ENCODE measurements around the gene CD200. TPM values are rescaled to one million over a fixed set of nuclear protein-coding genes. Genes with fewer than 3 reads are reported as not detected.
"Not testable (repeated sequence)": the region's sequence is repeated elsewhere in the genome, so short reads cannot be mapped to it uniquely, and the experiment has no call there.

CD200 gene
- total RNA-seq, 6 donors from 2014 or later, result 2.4 to 9.9 (median 4.5) TPM

GRCh38 chr3:112397556-112397955 is 64.6 kb downstream of the CD200 start:
- Histone ChIP-seq H3K4me1 (peaks cover 0 to 6% (median 0%) of the 10 kb centered on the region in 4 donors), H3K4me3 (no peak overlapping the region), H3K36me3 (no peaks in the 10 kb centered on the region), H3K9me3 (no peaks in the 10 kb centered on the region), H3K27ac (no peak overlapping the region), H3K27me3 (no peaks in the 10 kb centered on the region)
- no peak for TF ChIP-seq EP300 (IDR thresholded peaks at IDR 0.05)
- peak in 1 of 2 donors; percentile 18 for TF ChIP-seq POLR2AphosphoS5 (IDR thresholded peaks at IDR 0.05)
- no peak for ATAC-seq (ENCODE audit: low FRiP score in 2 of 2)
- DNase-seq, result no peak

DNA sequence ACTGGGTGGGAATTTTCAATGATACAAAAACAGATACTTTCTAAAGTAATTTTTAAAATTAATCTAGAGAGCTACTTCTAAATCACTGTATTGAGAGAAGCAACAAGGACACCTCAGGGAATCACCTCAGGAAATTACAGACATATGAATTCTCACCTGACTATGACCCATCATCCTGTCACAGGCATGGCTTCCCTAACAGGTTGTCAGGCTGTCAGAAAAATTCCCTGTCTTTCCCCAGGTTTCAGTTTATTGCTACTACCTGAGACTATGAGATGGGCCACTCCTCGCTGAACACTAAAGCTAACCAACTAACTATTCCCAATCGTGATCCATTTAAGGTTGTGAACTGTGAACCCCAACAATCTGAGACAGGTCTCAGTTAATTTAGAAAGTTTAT is 66.1 kb downstream of the CD200 start:
- no peak for ATAC-seq (ENCODE audit: low FRiP score in 2 of 2)
- WGBS, 2 donors, result 89 to 100% methylated on average over 2 of the region's 2 CpGs
- Histone ChIP-seq H3K27me3 (no peaks in the 10 kb centered on the region), H3K4me1 (peaks cover 0 to 6% (median 0%) of the 10 kb centered on the region in 4 donors), H3K4me3 (no peak overlapping the region), H3K27ac (no peak overlapping the region), H3K36me3 (no peaks in the 10 kb centered on the region), H3K9me3 (no peaks in the 10 kb centered on the region)
- TF ChIP-seq EP300 (IDR thresholded peaks at IDR 0.05) (no peak), POLR2A (IDR thresholded peaks at IDR 0.05) (no peak), POLR2AphosphoS5 (IDR thresholded peaks at IDR 0.05) (no peak)
- TF ChIP-seq, protein P1, sequence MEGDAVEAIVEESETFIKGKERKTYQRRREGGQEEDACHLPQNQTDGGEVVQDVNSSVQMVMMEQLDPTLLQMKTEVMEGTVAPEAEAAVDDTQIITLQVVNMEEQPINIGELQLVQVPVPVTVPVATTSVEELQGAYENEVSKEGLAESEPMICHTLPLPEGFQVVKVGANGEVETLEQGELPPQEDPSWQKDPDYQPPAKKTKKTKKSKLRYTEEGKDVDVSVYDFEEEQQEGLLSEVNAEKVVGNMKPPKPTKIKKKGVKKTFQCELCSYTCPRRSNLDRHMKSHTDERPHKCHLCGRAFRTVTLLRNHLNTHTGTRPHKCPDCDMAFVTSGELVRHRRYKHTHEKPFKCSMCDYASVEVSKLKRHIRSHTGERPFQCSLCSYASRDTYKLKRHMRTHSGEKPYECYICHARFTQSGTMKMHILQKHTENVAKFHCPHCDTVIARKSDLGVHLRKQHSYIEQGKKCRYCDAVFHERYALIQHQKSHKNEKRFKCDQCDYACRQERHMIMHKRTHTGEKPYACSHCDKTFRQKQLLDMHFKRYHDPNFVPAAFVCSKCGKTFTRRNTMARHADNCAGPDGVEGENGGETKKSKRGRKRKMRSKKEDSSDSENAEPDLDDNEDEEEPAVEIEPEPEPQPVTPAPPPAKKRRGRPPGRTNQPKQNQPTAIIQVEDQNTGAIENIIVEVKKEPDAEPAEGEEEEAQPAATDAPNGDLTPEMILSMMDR (IDR thresholded peaks at IDR 0.05), result no peak
- no peak for DNase-seq

- H3K27ac ChIP-seq; H3K4me1 ChIP-seq; H3K9me3 ChIP-seq; ATAC-seq (ENCODE audit: low FRiP score in 2 of 2); H3K27me3 ChIP-seq; H3K4me3 ChIP-seq; DNase-seq; H3K36me3 ChIP-seq: not testable (repeated sequence)
- WGBS, 2 donors, result 92 to 95% methylated on average over 6 of the region's 6 CpGs
Measured at GRCh38 chr3:112399554-112399953, 66.6 kb downstream of the CD200 start.

DNA sequence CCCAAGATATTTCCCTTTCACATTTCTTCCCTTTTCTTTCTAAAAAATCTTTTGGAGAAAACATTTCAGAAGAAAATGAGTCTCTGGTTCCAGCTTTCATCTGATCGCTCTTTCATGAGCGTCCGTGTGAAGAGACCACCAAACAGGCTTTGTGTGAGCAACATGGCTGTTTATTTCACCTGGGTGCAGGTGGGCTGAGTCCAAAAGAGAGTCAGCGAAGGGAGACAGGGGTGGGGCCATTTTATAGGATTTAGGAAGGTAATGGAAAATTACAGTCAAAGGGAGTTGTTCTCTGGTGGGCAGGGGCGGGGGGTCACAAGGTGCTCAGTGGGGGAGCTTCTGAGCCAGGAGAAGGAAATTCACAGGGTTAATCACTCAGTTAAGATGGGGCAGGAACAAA is 67.4 kb downstream of the CD200 start:
- not testable (repeated sequence) for DNase-seq; H3K27me3 ChIP-seq; H3K27ac ChIP-seq; H3K36me3 ChIP-seq; H3K9me3 ChIP-seq; H3K4me1 ChIP-seq; ATAC-seq (ENCODE audit: low FRiP score in 2 of 2); H3K4me3 ChIP-seq
- 92 to 96% methylated on average over 5 of the region's 5 CpGs for WGBS, 2 donors

DNA sequence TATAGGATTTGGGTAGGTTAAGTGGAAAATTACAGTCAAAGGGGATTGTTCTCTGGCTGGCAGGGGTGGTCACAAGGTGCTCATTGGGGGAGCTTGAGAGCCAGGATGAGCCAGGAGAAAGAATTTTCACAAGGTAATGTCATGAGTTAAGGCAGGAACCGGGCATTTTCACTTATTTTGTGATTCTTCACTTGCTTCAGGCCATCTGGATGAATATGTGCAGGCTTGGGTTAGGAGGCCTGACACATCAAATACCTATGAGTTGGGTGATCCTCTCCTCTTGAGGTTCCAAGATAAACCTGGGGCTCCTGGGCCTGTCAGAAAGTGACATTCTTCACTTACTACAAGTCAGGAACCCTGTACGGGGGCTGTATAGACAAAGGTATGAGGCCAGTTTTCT is 68.7 kb downstream of the CD200 start:
- DNase-seq (no peak), ATAC-seq (ENCODE audit: low FRiP score in 2 of 2) (no peak)
- Histone ChIP-seq H3K4me1 (peaks cover 0 to 3% (median 0%) of the 10 kb centered on the region in 4 donors), H3K36me3 (no peaks in the 10 kb centered on the region), H3K27ac (no peak overlapping the region), H3K9me3 (no peaks in the 10 kb centered on the region), H3K4me3 (no peak overlapping the region), H3K27me3 (no peaks in the 10 kb centered on the region)
- TF ChIP-seq EP300 (IDR thresholded peaks at IDR 0.05), result no peak
- TF ChIP-seq, protein P1 (IDR thresholded peaks at IDR 0.05), result no peak
- no peak for TF ChIP-seq POLR2A (IDR thresholded peaks at IDR 0.05)
- no peak for TF ChIP-seq POLR2AphosphoS5 (IDR thresholded peaks at IDR 0.05)
- 89 to 95% methylated on average over 2 of the region's 2 CpGs for WGBS, 2 donors

DNA sequence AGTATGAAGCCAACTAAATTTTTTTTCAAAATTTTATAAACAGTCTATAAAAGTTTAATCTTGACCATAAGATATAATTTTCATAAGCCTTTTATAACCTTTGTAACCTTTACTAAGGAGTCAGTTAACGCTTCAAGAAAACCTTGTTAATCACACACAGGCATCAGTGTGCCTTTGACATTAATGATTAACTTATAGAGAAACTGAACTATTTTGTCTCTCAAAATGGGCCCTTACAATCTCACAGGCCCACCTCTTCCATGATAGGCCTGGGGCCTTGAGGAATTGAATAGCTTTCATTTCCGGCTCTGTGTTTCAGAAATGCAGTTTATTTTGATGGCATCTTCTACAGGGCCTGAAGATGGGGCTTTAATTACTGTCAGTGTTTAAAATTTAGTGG is 70.1 kb downstream of the CD200 start:
- Histone ChIP-seq H3K27me3 (no peaks in the 10 kb centered on the region), H3K36me3 (no peaks in the 10 kb centered on the region), H3K9me3 (no peaks in the 10 kb centered on the region), H3K4me3 (no peak overlapping the region), H3K27ac (no peak overlapping the region), H3K4me1 (no peaks in the 10 kb centered on the region)
- ATAC-seq (ENCODE audit: low FRiP score in 2 of 2) (no peak), DNase-seq (no peak)
- no peak for TF ChIP-seq EP300 (IDR thresholded peaks at IDR 0.05)
- TF ChIP-seq, protein P1 (IDR thresholded peaks at IDR 0.05), result no peak
- TF ChIP-seq POLR2A (IDR thresholded peaks at IDR 0.05), result no peak
- TF ChIP-seq POLR2AphosphoS5 (IDR thresholded peaks at IDR 0.05), result no peak
- WGBS, 2 donors, result 92 to 98% methylated on average over 2 of the region's 2 CpGs

DNA sequence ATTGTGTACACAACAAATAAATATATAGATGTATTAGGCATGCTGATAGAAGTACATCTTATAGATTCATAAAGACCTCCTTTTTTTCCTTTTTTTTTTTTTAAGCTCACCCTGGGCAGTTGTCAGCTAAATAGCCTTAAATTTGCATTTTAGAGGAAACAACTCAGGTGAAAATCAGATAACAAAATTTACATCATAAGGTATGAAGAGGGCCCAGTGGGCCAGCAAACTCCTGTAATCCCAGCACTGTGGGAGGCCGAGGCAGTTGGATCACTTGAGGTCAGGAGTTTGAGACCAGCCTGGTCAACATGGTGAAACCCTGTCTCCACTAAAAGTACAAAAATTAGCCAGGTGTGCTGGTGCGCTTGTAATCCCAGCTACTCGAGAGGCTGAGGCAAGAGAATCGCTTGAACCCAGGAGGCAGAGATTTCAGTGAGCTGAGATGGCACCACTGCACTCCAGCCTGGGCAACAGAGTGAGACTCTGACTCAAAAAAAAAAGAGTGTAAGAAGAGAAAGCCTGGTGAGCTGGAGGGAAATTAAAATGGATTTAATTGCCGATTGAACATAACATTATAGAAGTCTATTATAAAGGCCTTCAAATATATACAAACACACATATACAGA is 72.1 kb downstream of the CD200 start:
- H3K27ac ChIP-seq; H3K4me3 ChIP-seq; ATAC-seq (ENCODE audit: low FRiP score in 2 of 2); H3K36me3 ChIP-seq; DNase-seq; H3K9me3 ChIP-seq; H3K4me1 ChIP-seq; H3K27me3 ChIP-seq: not testable (repeated sequence)
- WGBS, 2 donors, result 86 to 95% methylated on average over 5 of the region's 5 CpGs
